ENCODE data around the gene NAA38.

NAA38 gene

GRCh38 chr17:7841396-7841914 lies 15.9 kb downstream of the NAA38 start:
- no peak for DNase-seq (ENCODE audit: low spot score)

GRCh38 chr17:7840875-7841274 lies 16.5 kb downstream of the NAA38 start:
- DNase-seq (ENCODE audit: low spot score): no peak

- no peak for DNase-seq (ENCODE audit: low spot score)
These were observed 16.9 kb downstream of the NAA38 start for GRCh38 chr17:7840441-7840840.

- DNase-seq (ENCODE audit: low spot score): no peak
These were observed 17.5 kb downstream of the NAA38 start for GRCh38 chr17:7839876-7840261.

GRCh38 chr17:7839190-7839875 lies 18.0 kb downstream of the NAA38 start:
- DNase-seq (ENCODE audit: low spot score): no peak

- no peak for DNase-seq (ENCODE audit: low spot score)
These were observed 19.0 kb downstream of the NAA38 start for GRCh38 chr17:7838090-7839075.

- DNase-seq (ENCODE audit: low spot score): no peak
These were observed 19.8 kb downstream of the NAA38 start for GRCh38 chr17:7837408-7838088.

GRCh38 chr17:7836596-7837407 lies 20.6 kb downstream of the NAA38 start:
- peak; percentile 64 for DNase-seq (ENCODE audit: low spot score)

GRCh38 chr17:7835814-7836595 lies 21.4 kb downstream of the NAA38 start:
- DNase-seq (ENCODE audit: low spot score): no peak

GRCh38 chr17:7834957-7835813 lies 22.2 kb downstream of the NAA38 start:
- DNase-seq (ENCODE audit: low spot score): peak; percentile 85

GRCh38 chr17:7834542-7834956 lies 22.8 kb downstream of the NAA38 start:
- no peak for DNase-seq (ENCODE audit: low spot score)

- peak; percentile 81 for DNase-seq (ENCODE audit: low spot score)
These were observed 23.4 kb downstream of the NAA38 start, which contains the start of gene KDM6B for GRCh38 chr17:7833795-7834541. Gene KDM6B (plus strand): TSS chr17:7834217. CDS start chr17:7845555, 11,338 bp downstream.

GRCh38 chr17:7833011-7833794 lies 24.2 kb downstream of the NAA38 start:
- no peak for DNase-seq (ENCODE audit: low spot score)

- no peak for DNase-seq (ENCODE audit: low spot score)
These were observed 24.9 kb downstream of the NAA38 start for GRCh38 chr17:7832431-7832830.

GRCh38 chr17:7831233-7831632 lies 26.1 kb downstream of the NAA38 start:
- DNase-seq (ENCODE audit: low spot score): no peak

GRCh38 chr17:7830616-7831015 lies 26.7 kb downstream of the NAA38 start:
- no peak for DNase-seq (ENCODE audit: low spot score)

- no peak for DNase-seq (ENCODE audit: low spot score)
These were observed 32.0 kb downstream of the NAA38 start for GRCh38 chr17:7825206-7825990.
